Testis (tissue), 3 donors: ENCODE measurements around the gene MAP3K20. TPM values are rescaled to one million over a fixed set of nuclear protein-coding genes. Genes with fewer than 3 reads are reported as not detected.

ENCODE experiments used
- DNase-seq: peaks from one replicate; pipeline ENCODE4 v3.0.0-alpha.2; 2019
- H3K27ac ChIP-seq, 2 donors: fragments of 200-600 bp; sonication (generic); one replicate each; pipeline ENCODE4 v1.5.1; 2019
- H3K27me3 ChIP-seq: fragments of 200-600 bp; sonication (generic); one replicate; pipeline ENCODE4 v1.5.1; 2019
- H3K36me3 ChIP-seq: fragments of 200-600 bp; sonication (generic); one replicate; pipeline ENCODE4 v1.5.1; 2017; ENCODE audit warnings: low read depth; ENCODE audit errors: missing control alignments
- H3K4me1 ChIP-seq: fragments of 200-600 bp; sonication (generic); one replicate; pipeline ENCODE4 v1.5.1; 2019
- H3K4me3 ChIP-seq, 2 donors: fragments of 200-600 bp; sonication (generic); one replicate each; pipeline ENCODE4 v1.5.1; 2017 to 2019
- H3K9me3 ChIP-seq: fragments of 200-600 bp; sonication (generic); one replicate; pipeline ENCODE4 v1.5.1; 2017
- CTCF ChIP-seq, 3 experiments: fragments of 450-650 bp in 2 of 3; fragments of 200-600 bp in 1 of 3; sonication (generic) in 1 of 3; IDR thresholded peaks; one replicate each; pipeline ENCODE4 v1.5.1; 2016 to 2019; ENCODE audit warnings: antibody characterized with exemption in 3 of 3, mild to moderate bottlenecking in 2 of 3, moderate library complexity in 1 of 3
- POLR2A ChIP-seq: fragments of 450-650 bp; IDR thresholded peaks from one replicate; pipeline ENCODE4 v1.6.1; 2017; ENCODE audit warnings: antibody characterized with exemption, mild to moderate bottlenecking, moderate library complexity
- WGBS, 2 donors: methylation state at CpG; one replicate each; pipeline ENCODE4 v1.1.5; 2018; 5-methylcytosine and 5-hydroxymethylcytosine counted together
- intact Hi-C: fragments of 100-400 bp; cut with DNase I; formaldehyde crosslinking; loops from one replicate; pipeline ENCODE4 v1.15.1; 2023; ENCODE audit warnings: low total_unique reads
- polyA plus RNA-seq: library from polyadenylated mRNA; stranded (reverse); fragments of 350-450 nt; fragmentation: Illumina TruSeq; extraction: RNeasy Lipid Tissue Mini Kit (QIAGEN cat#74804); gene quantifications from one replicate; pipeline ENCODE4 v1.2.3, GENCODE V29; 2014; ENCODE audit warnings: low read depth, low replicate concordance; ENCODE audit not compliant: insufficient read depth
- total RNA-seq, 2 donors: library from RNA; depleted of rRNA; stranded (reverse); fragments of >200 nt; gene quantifications; one replicate each; pipeline ENCODE4 v1.2.3, GENCODE V29; 2016

MAP3K20 gene
- total and polyA plus RNA-seq, 3 donors from 2014 or later = 20.7 to 30.8 (median 25.3) TPM

GRCh38 chr2:173130496-173131465, 55.1 kb downstream of the MAP3K20 start:
- WGBS, 2 donors = 62 to 63% methylated on average over 6 of the region's 6 CpGs
- intact Hi-C loops = no loop called here
- no peaks in the 10 kb centered on the region for H3K36me3 ChIP-seq
- H3K9me3 ChIP-seq = no peaks in the 10 kb centered on the region
- H3K27me3 ChIP-seq = no peaks in the 10 kb centered on the region
- H3K27ac ChIP-seq = no peak overlapping the region
- no peak for TF ChIP-seq CTCF (IDR thresholded peaks at IDR 0.05)
- no peak for TF ChIP-seq POLR2A
- H3K4me3 ChIP-seq = no peak overlapping the region
- no peak for DNase-seq
- H3K4me1 ChIP-seq = no peaks in the 10 kb centered on the region

GRCh38 chr2:173132531-173132930, 56.9 kb downstream of the MAP3K20 start:
- Histone ChIP-seq H3K9me3 (no peaks in the 10 kb centered on the region), H3K4me3 (no peak overlapping the region), H3K4me1 (no peaks in the 10 kb centered on the region), H3K36me3 (no peaks in the 10 kb centered on the region), H3K27ac (no peak overlapping the region), H3K27me3 (no peaks in the 10 kb centered on the region)
- intact Hi-C loops = no loop called here
- WGBS, 2 donors = 88 to 93% methylated on average over 1 of the region's 1 CpG
- DNase-seq = no peak
- no peak for TF ChIP-seq POLR2A
- no peak for TF ChIP-seq CTCF (IDR thresholded peaks at IDR 0.05)

- Histone ChIP-seq H3K4me3 (no peak overlapping the region), H3K4me1 (no peaks in the 10 kb centered on the region), H3K36me3 (no peaks in the 10 kb centered on the region), H3K27me3 (no peaks in the 10 kb centered on the region), H3K27ac (no peak overlapping the region), H3K9me3 (no peaks in the 10 kb centered on the region)
- intact Hi-C loops = no loop called here
- DNase-seq = no peak
- 77 to 81% methylated on average over 4 of the region's 4 CpGs for WGBS, 2 donors
- TF ChIP-seq CTCF (IDR thresholded peaks at IDR 0.05) = no peak
- TF ChIP-seq POLR2A = no peak
These were observed 59.1 kb downstream of the MAP3K20 start for GRCh38 chr2:173134703-173135102.

- intact Hi-C loops = no loop called here
- Histone ChIP-seq H3K36me3 (no peaks in the 10 kb centered on the region), H3K9me3 (no peaks in the 10 kb centered on the region), H3K4me3 (no peak overlapping the region), H3K4me1 (no peaks in the 10 kb centered on the region), H3K27ac (no peak overlapping the region), H3K27me3 (no peaks in the 10 kb centered on the region)
- DNase-seq = no peak
- TF ChIP-seq CTCF (IDR thresholded peaks at IDR 0.05) (no peak), POLR2A (no peak)
- 84 to 87% methylated on average over 2 of the region's 2 CpGs for WGBS, 2 donors
These were observed 60.4 kb downstream of the MAP3K20 start for GRCh38 chr2:173136067-173136466.

- intact Hi-C loops = no loop called here
- Histone ChIP-seq H3K4me3 (no peak overlapping the region), H3K4me1 (no peaks in the 10 kb centered on the region), H3K27me3 (no peaks in the 10 kb centered on the region), H3K9me3 (no peaks in the 10 kb centered on the region), H3K36me3 (no peaks in the 10 kb centered on the region), H3K27ac (no peak overlapping the region)
- WGBS, 2 donors = 63 to 75% methylated on average over 2 of the region's 2 CpGs
- no peak for DNase-seq
- no peak for TF ChIP-seq POLR2A
These were observed 61.0 kb downstream of the MAP3K20 start for GRCh38 chr2:173136599-173136998.
